ENCODE measurements around the gene DERL2.

DNA sequence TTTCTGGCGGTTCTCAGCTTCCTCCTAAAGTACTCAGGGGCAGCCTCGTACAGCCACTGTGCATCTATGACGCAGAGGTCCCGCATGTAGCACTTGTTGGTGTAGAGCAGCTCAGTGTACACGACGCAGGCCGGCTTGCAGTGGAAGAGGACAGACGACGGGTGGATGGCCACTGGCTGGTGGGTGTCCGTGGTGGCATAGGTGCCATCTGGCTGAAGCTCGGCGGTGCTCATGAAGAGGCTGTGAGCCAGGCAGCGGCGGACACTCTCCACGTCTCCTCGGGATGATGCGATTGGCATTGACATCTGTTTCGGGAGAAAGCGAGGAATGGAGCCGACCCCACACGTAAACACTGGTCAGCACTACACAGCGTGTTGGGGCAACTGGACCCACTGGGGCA is 41.8 kb downstream of the DERL2 start:
- TF ChIP-seq, protein P1, sequence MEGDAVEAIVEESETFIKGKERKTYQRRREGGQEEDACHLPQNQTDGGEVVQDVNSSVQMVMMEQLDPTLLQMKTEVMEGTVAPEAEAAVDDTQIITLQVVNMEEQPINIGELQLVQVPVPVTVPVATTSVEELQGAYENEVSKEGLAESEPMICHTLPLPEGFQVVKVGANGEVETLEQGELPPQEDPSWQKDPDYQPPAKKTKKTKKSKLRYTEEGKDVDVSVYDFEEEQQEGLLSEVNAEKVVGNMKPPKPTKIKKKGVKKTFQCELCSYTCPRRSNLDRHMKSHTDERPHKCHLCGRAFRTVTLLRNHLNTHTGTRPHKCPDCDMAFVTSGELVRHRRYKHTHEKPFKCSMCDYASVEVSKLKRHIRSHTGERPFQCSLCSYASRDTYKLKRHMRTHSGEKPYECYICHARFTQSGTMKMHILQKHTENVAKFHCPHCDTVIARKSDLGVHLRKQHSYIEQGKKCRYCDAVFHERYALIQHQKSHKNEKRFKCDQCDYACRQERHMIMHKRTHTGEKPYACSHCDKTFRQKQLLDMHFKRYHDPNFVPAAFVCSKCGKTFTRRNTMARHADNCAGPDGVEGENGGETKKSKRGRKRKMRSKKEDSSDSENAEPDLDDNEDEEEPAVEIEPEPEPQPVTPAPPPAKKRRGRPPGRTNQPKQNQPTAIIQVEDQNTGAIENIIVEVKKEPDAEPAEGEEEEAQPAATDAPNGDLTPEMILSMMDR (IDR thresholded peaks at IDR 0.05): no peak
- TF ChIP-seq POLR2A (IDR thresholded peaks at IDR 0.05): no peak
